Brain microvascular endothelial cell (primary cell): ENCODE measurements around the gene BMP3.
"Not testable (repeated sequence)": the region's sequence is repeated elsewhere in the genome, so short reads cannot be mapped to it uniquely, and the experiment has no call there.

Experiments used
- DNase-seq: peaks from one replicate; pipeline ENCODE4 v3.0.0-alpha.2; 2020
- H3K27ac ChIP-seq: fragments of 250-450 bp; sonication (Bioruptor Pico); 2 replicates; pipeline ENCODE4 v1.5.1; 2020; ENCODE audit warnings: mild to moderate bottlenecking, moderate library complexity
- H3K27me3 ChIP-seq: fragments of 250-450 bp; sonication (Bioruptor Pico); replicated peaks from 2 replicates; pipeline ENCODE4 v1.5.1; 2020; ENCODE audit warnings: mild to moderate bottlenecking
- H3K36me3 ChIP-seq: fragments of 250-450 bp; sonication (Bioruptor Pico); replicated peaks from 2 replicates; pipeline ENCODE4 v1.5.1; 2020; ENCODE audit warnings: mild to moderate bottlenecking
- H3K4me3 ChIP-seq: 2 replicates; pipeline ENCODE4 v1.5.1; 2011; ENCODE audit warnings: low read depth, mild to moderate bottlenecking, control low read depth, low read length, moderate library complexity
- in situ Hi-C: cut with HindIII; loops from 2 replicates; pipeline ENCODE4 v1.10.0; 2017; ENCODE audit warnings: low sequenced_read_pairs, low pct_ligation_motif_present
- TF ChIP-seq, protein P1 (sequence below): IDR thresholded peaks from 2 replicates; pipeline ENCODE4 v1.5.1; 2011; ENCODE audit warnings: low read depth, mild to moderate bottlenecking, moderate library complexity, low read length, control low read depth, inconsistent platforms; ENCODE audit errors: missing control alignments

Gene BMP3

DNA sequence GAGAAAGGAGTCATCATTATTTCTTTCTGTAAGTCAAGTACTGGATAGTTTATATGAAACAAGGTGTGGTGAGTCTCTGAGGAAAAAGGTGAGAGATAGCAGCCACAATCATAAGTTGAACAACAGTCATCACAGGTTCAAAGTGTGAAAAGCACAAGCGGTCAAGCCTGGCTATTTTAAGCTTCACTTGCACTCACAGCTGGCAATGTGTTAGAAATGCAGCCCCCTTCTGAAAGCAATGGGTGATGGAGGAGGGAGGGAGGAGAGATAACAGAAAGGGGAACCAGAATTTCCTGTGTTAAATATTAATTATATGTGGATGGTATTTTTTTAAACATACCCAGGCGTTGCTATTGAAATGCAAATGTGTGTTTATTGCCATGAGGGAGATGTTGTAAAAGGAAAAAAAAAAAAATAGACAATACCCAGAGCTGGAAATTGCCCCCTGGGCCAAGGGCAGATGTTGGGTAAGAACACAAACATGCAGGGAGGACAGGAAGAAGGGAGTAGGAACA lies 26.9 kb upstream of the BMP3 start:
- Histone ChIP-seq H3K4me3 (no peak overlapping the region), H3K27me3 (no peaks in the 10 kb centered on the region), H3K36me3 (no peaks in the 10 kb centered on the region), H3K27ac (no peak overlapping the region)
- no peak for DNase-seq
- in situ Hi-C loops, result no loop called here
- TF ChIP-seq, protein P1, sequence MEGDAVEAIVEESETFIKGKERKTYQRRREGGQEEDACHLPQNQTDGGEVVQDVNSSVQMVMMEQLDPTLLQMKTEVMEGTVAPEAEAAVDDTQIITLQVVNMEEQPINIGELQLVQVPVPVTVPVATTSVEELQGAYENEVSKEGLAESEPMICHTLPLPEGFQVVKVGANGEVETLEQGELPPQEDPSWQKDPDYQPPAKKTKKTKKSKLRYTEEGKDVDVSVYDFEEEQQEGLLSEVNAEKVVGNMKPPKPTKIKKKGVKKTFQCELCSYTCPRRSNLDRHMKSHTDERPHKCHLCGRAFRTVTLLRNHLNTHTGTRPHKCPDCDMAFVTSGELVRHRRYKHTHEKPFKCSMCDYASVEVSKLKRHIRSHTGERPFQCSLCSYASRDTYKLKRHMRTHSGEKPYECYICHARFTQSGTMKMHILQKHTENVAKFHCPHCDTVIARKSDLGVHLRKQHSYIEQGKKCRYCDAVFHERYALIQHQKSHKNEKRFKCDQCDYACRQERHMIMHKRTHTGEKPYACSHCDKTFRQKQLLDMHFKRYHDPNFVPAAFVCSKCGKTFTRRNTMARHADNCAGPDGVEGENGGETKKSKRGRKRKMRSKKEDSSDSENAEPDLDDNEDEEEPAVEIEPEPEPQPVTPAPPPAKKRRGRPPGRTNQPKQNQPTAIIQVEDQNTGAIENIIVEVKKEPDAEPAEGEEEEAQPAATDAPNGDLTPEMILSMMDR, result no peak

DNA sequence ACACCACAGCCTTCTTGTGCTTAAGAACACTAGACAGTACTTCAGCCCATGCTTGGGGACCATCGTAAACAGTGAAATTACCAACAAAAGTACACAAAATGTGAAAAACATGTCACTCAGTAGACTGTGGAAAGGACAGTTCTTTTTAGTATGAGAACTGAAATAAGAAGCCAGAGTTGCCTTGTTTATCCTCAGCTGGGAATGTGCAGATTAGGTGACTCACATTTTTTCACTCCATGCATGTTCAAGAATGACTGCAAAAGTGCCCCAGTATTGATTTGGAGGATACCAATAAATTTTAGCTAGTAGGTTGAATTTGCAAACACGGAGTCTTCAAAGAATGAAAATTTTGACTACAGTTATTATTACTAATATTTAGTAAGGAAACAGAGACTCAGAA lies 23.1 kb upstream of the BMP3 start:
- Histone ChIP-seq H3K27ac (no peak overlapping the region), H3K4me3 (no peak overlapping the region), H3K27me3 (no peaks in the 10 kb centered on the region), H3K36me3 (no peaks in the 10 kb centered on the region)
- TF ChIP-seq, protein P1, result no peak
- DNase-seq, result no peak
- in situ Hi-C loops, result no loop called here

DNA sequence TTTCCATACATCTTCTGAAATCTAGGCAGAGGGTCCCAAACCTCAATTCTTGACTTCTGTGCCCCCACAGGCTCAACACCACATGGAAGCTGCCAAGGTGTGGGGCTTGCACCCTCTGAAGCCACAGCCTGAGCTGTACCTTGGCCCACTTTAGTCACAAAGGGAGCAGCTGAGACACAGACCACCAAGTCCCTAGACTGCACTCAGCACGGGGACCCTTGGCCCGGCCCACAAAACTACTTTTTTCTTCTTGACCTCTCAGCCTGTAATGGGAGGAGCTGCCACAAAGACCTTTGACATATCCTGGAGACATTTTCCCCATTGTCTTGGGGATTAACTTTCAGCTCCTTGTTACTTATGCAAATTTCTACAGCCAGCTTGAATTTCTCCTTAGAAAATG lies 13.9 kb upstream of the BMP3 start:
- H3K27ac ChIP-seq, H3K4me3 ChIP-seq, DNase-seq, in situ Hi-C loops, H3K36me3 ChIP-seq, H3K27me3 ChIP-seq: not testable (repeated sequence)

DNA sequence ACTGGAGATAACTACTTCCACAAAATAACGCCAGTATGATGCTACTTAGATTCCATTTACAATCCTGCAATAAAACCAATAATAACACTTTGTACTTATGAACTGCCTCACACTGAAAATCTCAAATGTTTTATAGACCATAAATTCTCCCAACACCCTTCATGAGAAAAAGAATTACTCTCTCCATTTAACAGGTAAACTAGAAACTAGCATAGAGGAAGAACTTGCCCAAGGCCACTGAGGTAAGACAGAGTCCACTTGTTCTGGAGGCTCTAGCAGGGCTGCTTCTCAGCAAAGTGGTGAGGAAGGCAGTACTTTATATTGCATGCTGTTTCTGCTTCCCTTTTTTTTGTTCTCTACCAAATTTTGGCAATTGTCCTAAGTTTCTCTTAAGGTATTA lies 11.5 kb upstream of the BMP3 start:
- Histone ChIP-seq H3K27ac (no peak overlapping the region), H3K27me3 (no peaks in the 10 kb centered on the region), H3K4me3 (no peak overlapping the region), H3K36me3 (no peaks in the 10 kb centered on the region)
- in situ Hi-C loops, result no loop called here
- TF ChIP-seq, protein P1, result no peak
- DNase-seq, result no peak

DNA sequence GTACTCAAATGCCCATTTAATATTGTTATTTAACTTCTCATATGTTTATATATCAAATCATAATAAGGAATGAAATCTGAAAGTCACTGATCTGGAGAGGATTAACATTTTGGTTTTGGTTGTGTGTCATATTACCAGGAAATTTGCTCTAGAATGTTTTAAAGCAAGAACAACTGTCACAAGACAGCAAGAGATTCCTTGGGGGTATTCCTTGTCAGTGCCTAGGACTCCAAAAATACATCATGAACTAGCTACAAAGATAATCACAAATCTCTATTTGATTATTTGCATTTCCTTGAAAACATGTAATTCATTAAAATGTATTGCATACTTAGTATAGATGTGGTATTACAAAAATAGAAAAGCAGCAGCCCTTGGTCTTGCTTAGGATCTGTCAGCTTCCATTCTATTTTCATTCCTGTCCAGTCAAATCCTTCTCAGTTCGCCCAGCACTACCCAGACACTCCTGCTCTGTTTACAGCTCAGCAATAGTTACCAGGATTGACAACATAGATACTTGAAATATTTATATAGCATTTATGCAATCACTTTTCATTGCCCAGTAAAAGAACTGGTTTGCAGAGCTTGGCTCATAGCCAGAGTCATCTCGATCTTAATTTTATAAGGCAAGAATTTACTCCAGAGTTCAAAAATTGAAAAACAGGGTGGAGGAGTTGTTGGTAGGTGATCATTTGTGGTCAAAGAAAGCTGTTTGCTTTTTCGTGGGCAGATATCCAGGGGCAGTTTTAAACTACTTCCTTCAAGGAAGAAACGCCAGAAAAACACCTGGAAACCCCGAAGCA lies 9.2 kb upstream of the BMP3 start:
- H3K4me3 ChIP-seq, result no peak overlapping the region
- no peaks in the 10 kb centered on the region for H3K36me3 ChIP-seq
- TF ChIP-seq, protein P1, result no peak
- no peaks in the 10 kb centered on the region for H3K27me3 ChIP-seq
- DNase-seq, result no peak
- in situ Hi-C loops, result no loop called here
- H3K27ac ChIP-seq, result no peak overlapping the region

DNA sequence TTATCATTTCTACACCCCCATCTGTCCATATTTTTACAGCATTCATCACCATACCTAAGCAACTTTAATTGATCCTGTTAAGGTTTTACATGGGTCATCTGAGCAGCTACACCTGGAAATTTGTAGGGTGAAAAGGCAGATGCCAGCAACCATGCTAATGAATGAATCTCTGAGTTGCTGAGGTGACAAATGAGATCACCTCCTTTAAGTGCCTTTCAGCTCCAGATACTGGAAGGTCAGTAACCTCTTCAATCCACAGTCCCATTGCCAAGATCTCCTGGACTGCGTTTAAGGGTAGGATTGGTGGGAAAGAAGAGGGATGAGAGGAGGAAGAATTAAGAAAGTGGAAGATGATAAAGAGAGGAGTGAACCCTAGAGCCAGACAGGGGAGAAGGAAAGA lies 8.5 kb upstream of the BMP3 start:
- no peak for DNase-seq
- Histone ChIP-seq H3K4me3 (no peak overlapping the region), H3K36me3 (no peaks in the 10 kb centered on the region), H3K27ac (no peak overlapping the region), H3K27me3 (no peaks in the 10 kb centered on the region)
- in situ Hi-C loops, result no loop called here
- TF ChIP-seq, protein P1, result no peak
